PFSK-1 (cell line): ENCODE results near the gene RXRB.

ENCODE experiments used
- POLR2AphosphoS5 ChIP-seq: IDR thresholded peaks from 2 replicates; pipeline ENCODE4 v1.6.1; 2012; ENCODE audit warnings: low read depth, mild to moderate bottlenecking, control low read depth, low read length, moderate library complexity
- SIN3A ChIP-seq: IDR thresholded peaks from 2 replicates; pipeline ENCODE4 v1.6.1; 2012; ENCODE audit warnings: mild to moderate bottlenecking, low read length, moderate library complexity, borderline replicate concordance; ENCODE audit not compliant: insufficient read depth
- TAF1 ChIP-seq: IDR thresholded peaks from 2 replicates; pipeline ENCODE4 v1.6.1; 2012; ENCODE audit warnings: low read length, control low read depth, borderline replicate concordance; ENCODE audit not compliant: insufficient read depth

DNA sequence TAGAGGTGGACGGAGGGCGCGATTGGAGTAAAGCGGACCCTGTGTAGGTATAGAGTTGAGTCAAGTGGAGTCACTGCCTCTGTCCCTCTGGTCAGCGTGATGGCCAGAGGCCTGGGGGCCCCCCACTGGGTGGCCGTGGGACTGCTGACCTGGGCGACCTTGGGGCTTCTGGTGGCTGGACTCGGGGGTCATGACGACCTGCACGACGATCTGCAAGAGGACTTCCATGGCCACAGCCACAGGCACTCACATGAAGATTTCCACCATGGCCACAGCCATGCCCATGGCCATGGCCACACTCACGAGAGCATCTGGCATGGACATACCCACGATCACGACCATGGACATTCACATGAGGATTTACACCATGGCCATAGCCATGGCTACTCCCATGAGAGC is 681 bp upstream of the RXRB start:
- TF ChIP-seq POLR2AphosphoS5: no peak
- no peak for TF ChIP-seq TAF1
- no peak for TF ChIP-seq SIN3A
